LNCAP (cell line): Measurements from ENCODE around the gene SLC38A1.

Experiments
- CTCF ChIP-seq: fragments of 450-650 bp; IDR thresholded peaks from 2 replicates; pipeline ENCODE4 v1.5.1; 2017; ENCODE audit warnings: mild to moderate bottlenecking

Gene SLC38A1

GRCh38 chr12:46267575-46267824 lies 1.3 kb downstream of the SLC38A1 start:
- TF ChIP-seq CTCF, result no peak

GRCh38 chr12:46266869-46267574 lies 1.8 kb downstream of the SLC38A1 start:
- no peak for TF ChIP-seq CTCF

- TF ChIP-seq CTCF, result no peak
These were observed 2.5 kb downstream of the SLC38A1 start for GRCh38 chr12:46266382-46266791.

GRCh38 chr12:46265734-46266133 lies 3.1 kb downstream of the SLC38A1 start:
- no peak for TF ChIP-seq CTCF

GRCh38 chr12:46265102-46265501 lies 3.7 kb downstream of the SLC38A1 start:
- TF ChIP-seq CTCF, result no peak

DNA sequence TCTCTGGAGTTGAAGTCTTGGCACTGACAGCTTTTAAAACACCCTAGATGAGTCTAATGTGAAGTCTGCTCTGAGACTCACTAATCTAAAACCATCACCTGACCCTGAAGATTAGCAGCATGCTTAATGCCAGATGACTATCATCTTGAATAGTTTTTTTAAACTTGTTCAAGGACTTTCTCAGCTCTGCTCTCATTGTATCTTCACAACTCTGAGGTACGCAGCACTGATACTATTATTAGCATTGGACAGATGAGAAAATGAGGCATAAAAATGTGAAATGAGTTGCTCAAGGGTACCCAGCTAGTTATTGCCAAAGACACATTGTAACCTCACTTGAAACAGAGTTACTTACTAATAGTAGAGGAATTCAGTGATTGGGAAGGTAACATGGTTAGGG lies 4.8 kb downstream of the SLC38A1 start:
- TF ChIP-seq CTCF, result no peak

GRCh38 chr12:46263140-46264016 lies 5.5 kb downstream of the SLC38A1 start:
- no peak; the same call in 1 of the 2 replicates for TF ChIP-seq CTCF
